Left lung (tissue), 10 donors: ENCODE data around the gene PDSS2. TPM values are rescaled to one million over a fixed set of nuclear protein-coding genes. Genes with fewer than 3 reads are reported as not detected.
"Not testable (repeated sequence)": the region's sequence is repeated elsewhere in the genome, so short reads cannot be mapped to it uniquely, and the experiment has no call there.

Experiments
- ATAC-seq: fragments of 200-7000 bp; cut with Tn5 transposase; one replicate; pipeline ENCODE4 v1.9.1; 2020; ENCODE audit warnings: moderate library complexity
- DNase-seq, 4 donors: peaks; one replicate each; pipeline ENCODE4 v3.0.0-alpha.2; 2013 to 2020
- H3K27ac ChIP-seq, 2 donors: fragments of 200-600 bp; sonication (generic) in 1 of 2; one replicate each; pipeline versions ENCODE4 v1.5.0 to v1.8.0; 2020 to 2021
- H3K27me3 ChIP-seq, 2 donors: fragments of 200-600 bp; sonication (generic) in 1 of 2; one replicate each; pipeline versions ENCODE4 v1.5.0 to v1.8.0; 2020 to 2021
- H3K36me3 ChIP-seq, 2 donors: fragments of 200-600 bp; sonication (generic) in 1 of 2; one replicate each; pipeline versions ENCODE4 v1.5.0 to v1.8.0; 2020 to 2021
- H3K4me1 ChIP-seq, 2 donors: fragments of 200-600 bp; one replicate each; pipeline ENCODE4 v1.8.0; 2021
- H3K4me3 ChIP-seq, 2 donors: fragments of 200-600 bp; sonication (generic) in 1 of 2; one replicate each; pipeline versions ENCODE4 v1.5.0 to v1.8.0; 2020 to 2021; ENCODE audit warnings: mild to moderate bottlenecking in 1 of 2
- H3K9me3 ChIP-seq, 2 donors: fragments of 200-600 bp; sonication (generic) in 1 of 2; one replicate each; pipeline versions ENCODE4 v1.5.0 to v1.8.0; 2020 to 2021
- intact Hi-C, 2 donors: fragments of 100-400 bp; cut with DNase I; formaldehyde crosslinking; loops; one replicate each; pipeline versions ENCODE4 v1.11.2 to v1.14.2; 2022
- polyA plus RNA-seq, 6 donors: library from polyadenylated mRNA; unstranded; fragments of 120-200 nt; gene quantifications; one replicate each; pipeline ENCODE4 v1.2.1, GENCODE V29; 2013; ENCODE audit not compliant: insufficient read length in 6 of 6
- total RNA-seq, 2 donors: library from RNA; stranded (reverse); fragmentation: NEBNext Ultra II Directional; extraction: Animal tissue kit (Norgen Biotek cat#: 25700); gene quantifications; one replicate each; pipeline ENCODE4 v1.2.1, GENCODE V29; 2021
- TF ChIP-seq, protein P1 (sequence below), 2 donors: fragments of 200-600 bp; sonication (generic) in 1 of 2; IDR thresholded peaks; one replicate each; pipeline versions ENCODE4 v1.5.0 to v1.8.0; 2021; ENCODE audit warnings: antibody characterized with exemption in 2 of 2
- donor health status: DM: no; HTN: yes; CAD: no.
- donor health status: DM: no; HTN: no; CAD: no.

PDSS2 gene
- total and polyA plus RNA-seq, 8 donors: 13.9 to 20.6 (median 16.4) TPM

DNA sequence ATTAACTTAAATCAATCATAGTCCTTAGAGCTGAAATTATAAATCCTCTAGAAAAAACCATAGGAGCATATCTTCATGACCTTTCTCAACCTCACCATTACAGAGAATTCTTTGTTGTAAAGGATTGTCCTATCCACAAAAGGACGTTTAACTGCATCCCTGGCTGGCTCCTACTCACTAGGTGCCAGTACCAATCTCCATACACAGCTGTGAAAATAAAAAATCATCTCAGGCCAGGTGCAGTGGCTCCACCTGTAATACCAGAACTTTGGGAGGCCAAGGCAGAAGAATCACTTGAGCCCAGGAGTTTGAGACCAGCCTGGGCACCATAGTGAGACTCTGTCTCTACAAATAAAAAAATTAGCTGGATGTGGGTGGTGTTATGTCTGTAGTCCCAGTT, 89.9 kb downstream of the PDSS2 start:
- intact Hi-C loops: no loop called here
- no peaks in the 10 kb centered on the region for H3K27me3 ChIP-seq
- ATAC-seq (no peak), DNase-seq (no peak)
- H3K9me3 ChIP-seq: no peaks in the 10 kb centered on the region
- TF ChIP-seq, protein P1, sequence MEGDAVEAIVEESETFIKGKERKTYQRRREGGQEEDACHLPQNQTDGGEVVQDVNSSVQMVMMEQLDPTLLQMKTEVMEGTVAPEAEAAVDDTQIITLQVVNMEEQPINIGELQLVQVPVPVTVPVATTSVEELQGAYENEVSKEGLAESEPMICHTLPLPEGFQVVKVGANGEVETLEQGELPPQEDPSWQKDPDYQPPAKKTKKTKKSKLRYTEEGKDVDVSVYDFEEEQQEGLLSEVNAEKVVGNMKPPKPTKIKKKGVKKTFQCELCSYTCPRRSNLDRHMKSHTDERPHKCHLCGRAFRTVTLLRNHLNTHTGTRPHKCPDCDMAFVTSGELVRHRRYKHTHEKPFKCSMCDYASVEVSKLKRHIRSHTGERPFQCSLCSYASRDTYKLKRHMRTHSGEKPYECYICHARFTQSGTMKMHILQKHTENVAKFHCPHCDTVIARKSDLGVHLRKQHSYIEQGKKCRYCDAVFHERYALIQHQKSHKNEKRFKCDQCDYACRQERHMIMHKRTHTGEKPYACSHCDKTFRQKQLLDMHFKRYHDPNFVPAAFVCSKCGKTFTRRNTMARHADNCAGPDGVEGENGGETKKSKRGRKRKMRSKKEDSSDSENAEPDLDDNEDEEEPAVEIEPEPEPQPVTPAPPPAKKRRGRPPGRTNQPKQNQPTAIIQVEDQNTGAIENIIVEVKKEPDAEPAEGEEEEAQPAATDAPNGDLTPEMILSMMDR (IDR thresholded peaks at IDR 0.05): no peak
- H3K36me3 ChIP-seq: no peaks in the 10 kb centered on the region
- H3K4me3 ChIP-seq: no peak overlapping the region
- H3K27ac ChIP-seq: no peak overlapping the region
- no peaks in the 10 kb centered on the region for H3K4me1 ChIP-seq

DNA sequence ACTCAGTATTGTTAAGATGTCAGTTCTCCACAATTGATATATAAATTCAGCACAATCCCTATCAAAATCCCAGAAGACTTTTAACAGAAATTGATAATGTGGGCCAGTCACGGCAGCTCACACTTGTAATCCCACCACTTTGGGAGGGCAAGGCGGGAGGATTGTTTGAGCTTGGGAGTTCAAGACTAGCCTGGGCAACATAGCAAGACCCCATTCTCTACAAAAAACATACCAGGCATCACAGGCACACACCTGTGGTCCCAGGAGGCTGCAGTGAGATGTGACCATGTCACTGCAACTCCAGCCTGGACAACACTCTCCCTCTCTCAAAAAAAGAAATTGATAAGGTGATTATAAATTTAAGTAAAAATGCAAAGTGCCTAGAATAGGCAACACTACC, 90.9 kb downstream of the PDSS2 start:
- intact Hi-C loops: no loop called here
- no peak for DNase-seq
- Histone ChIP-seq H3K9me3 (no peaks in the 10 kb centered on the region), H3K27me3 (no peaks in the 10 kb centered on the region), H3K4me1 (no peaks in the 10 kb centered on the region), H3K27ac (no peak overlapping the region), H3K4me3 (no peak overlapping the region), H3K36me3 (peaks cover 0 to 5% of the 10 kb centered on the region in 2 donors)
- TF ChIP-seq, protein P1 (IDR thresholded peaks at IDR 0.05): no peak
- no peak for ATAC-seq

DNA sequence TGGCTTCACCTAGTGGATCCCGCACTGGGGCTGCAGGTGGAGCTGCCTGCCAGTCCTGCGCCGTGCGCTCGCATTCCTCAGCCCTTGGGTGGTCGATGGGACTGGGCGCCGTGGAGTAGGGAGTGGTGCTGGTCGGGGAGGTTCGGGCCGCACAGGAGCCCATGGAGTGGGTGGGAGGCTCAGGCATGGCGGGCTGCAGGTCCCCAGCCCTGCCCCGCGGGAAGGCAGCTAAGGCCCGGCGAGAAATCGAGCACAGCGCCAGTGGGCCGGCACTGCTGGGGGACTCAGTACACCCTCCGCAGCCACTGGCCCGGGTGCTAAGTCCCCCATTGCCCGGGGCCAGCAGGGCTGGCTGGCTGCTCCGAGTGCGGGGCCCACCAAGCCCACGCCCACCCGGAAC, 95.2 kb downstream of the PDSS2 start:
- H3K27ac ChIP-seq, H3K4me1 ChIP-seq, DNase-seq, H3K4me3 ChIP-seq, ATAC-seq, H3K27me3 ChIP-seq, intact Hi-C loops, H3K9me3 ChIP-seq: not testable (repeated sequence)
- H3K36me3 ChIP-seq: peaks cover 0 to 15% of the 10 kb centered on the region in 2 donors

DNA sequence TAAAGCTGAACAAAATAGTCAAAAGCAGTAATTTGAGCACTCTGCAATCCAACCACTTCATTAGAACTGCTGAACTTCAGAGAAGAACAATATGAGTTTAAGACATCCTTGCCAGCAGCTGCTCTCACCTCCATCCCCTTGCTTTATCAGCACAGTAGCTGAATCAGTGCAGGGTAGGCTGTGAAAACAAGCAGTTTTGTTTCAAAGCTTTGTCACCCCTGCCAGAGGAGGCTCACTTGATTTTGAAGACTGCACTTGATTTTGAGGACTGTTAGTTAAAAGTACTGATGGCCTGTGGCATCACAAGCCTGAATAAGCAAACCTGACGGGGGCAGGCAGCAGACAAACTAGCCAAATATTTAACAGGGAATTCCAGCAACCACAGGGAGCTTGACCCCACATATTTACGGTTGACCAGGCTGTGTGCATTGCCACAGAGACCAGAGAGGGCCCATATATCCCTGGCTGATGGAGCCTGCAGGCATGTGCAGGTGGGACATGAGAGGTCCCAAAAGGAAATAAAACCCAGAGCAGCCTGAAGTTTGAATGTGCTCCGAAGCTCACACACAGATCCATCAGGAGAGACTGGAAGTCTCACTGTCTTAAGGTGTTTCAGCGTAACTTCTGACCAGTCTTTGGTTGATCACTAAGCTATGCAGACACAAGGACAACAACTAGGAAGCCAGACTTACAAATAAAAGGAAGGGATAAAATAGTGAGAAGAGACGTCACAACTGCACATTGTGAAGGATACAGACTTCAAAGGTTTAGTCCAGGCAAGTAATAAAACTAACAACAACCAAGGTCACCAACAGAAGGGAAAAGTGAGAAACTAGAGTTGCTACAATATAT, 97.4 kb downstream of the PDSS2 start:
- TF ChIP-seq, protein P1 (IDR thresholded peaks at IDR 0.05): no peak
- H3K9me3 ChIP-seq: no peaks in the 10 kb centered on the region
- H3K36me3 ChIP-seq: peaks cover 0 to 15% of the 10 kb centered on the region in 2 donors
- H3K27me3 ChIP-seq: no peaks in the 10 kb centered on the region
- intact Hi-C loops: no loop called here
- no peak overlapping the region for H3K27ac ChIP-seq
- DNase-seq (no peak), ATAC-seq (no peak)
- no peak overlapping the region for H3K4me3 ChIP-seq
- H3K4me1 ChIP-seq: no peaks in the 10 kb centered on the region

DNA sequence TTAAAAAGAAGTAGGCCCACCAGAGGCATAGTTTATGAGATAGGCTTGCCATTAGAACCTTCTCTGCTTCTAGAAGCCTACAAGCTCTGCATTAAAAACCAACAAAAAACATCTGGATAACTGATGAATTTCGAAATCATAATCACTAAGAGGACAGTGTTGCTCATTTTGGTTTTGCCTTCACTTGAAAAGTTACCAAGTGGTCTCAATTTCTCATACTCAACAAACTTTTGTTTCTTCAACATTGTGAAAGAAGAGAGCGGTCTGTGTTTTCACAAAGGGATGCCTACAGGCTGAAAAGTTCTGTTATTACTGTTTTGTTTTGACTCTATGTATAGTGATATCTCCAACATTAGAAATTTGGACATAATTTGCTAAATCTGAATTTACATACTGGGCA, 98.9 kb downstream of the PDSS2 start:
- Histone ChIP-seq H3K36me3 (peaks cover 0 to 15% of the 10 kb centered on the region in 2 donors), H3K9me3 (no peaks in the 10 kb centered on the region), H3K4me3 (no peak overlapping the region), H3K27ac (no peak overlapping the region), H3K27me3 (no peaks in the 10 kb centered on the region), H3K4me1 (no peaks in the 10 kb centered on the region)
- TF ChIP-seq, protein P1 (IDR thresholded peaks at IDR 0.05): no peak
- intact Hi-C loops: no loop called here
- ATAC-seq (no peak), DNase-seq (no peak)
